Activated CD8-positive, alpha-beta memory T cell treated with anti-CD3 and anti-CD28 coated beads for 4 hours (primary cell): ENCODE data around the gene BFAR.
"Not testable (repeated sequence)": the region's sequence is repeated elsewhere in the genome, so short reads cannot be mapped to it uniquely, and the experiment has no call there.

Experiments used
- DNase-seq, 2 donors: peaks; one replicate each; pipeline ENCODE4 v3.0.0-alpha.2; 2020; ENCODE audit warnings: low read depth in 2 of 2

BFAR gene

DNA sequence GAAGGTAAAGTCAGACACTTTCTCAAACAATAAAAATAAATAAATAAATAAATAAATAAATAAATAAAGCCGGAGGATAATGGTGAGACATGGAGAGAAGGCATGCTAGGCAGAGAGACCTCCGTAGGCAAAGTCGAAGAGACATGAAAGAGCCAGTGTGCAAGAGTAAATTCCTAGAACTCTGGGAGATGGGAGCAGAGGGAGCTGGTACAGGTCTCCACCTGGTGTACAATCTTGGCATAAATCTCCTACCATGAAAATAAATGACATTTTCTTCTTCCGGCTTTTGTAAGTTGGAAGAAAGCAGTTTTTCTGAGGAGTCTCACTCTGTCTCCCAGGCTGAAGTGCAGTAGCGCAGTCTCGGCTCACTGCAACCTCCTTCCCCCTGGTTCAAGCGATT lies 69.1 kb downstream of the BFAR start:
- not testable (repeated sequence) for DNase-seq

DNA sequence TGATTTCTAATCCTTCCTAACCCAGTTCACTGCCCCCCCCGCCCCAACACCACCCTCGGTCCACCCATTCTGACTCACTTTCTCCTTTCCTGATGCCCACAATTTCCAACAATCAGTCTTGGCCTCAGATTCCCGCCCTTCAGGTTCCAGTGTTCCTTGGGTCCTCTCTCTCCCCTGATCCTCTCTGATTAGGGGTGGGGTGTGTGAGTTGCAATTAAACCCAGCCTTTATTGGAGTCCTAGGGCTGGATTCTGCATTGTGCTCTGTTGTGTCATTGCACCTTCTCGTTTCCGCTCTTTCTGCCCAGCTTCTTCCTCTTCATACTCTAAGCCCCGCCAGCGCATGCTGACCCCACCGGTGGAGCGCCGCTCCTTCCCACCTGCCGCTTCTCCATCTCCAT lies 69.9 kb downstream of the BFAR start:
- not testable (repeated sequence) for DNase-seq

DNA sequence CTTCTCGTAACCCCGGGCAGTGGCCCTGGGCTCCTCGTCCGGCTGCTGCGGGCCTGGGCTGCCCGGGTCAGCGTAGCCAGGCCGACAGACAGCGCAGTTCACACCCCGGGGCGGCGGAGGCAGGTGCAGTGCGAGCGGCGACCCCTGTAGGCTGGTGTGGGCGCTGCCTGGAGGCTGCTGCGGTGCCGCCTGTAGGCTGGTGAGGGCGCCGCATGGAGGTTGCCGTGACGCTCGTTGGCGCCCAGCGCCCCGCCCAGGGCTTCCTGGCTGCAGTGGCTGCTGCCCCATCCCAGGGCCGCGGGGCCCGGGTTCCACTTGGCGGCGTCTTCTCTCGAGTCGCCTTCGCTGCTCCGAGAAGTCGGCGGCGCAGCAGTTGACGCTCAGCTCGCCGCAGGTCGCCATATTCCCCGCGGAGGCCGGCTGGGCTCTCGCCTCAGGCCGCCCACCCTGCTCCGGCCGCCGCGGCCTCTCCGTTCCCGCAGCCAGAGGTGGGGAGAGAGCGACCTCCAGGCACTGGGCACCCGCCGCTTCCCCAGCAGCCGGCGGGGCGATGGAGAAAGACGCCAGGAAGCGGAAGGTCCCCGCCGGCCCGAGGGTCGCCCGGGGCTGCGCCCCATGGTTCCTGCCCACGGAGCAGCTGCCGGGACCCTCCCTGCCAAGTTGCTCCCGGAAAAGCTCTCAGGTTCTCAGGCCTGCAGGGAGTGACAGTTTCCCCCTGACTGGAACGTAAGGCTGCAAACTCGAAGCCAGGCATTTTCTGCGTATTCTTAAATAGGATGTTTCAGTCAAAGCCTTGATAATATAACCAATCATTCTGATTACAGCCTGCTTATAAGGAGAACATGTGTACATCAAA lies 70.6 kb downstream of the BFAR start, which contains the start of gene NPIPA3:
Gene NPIPA3, plus strand, starts transcription at position 256 of the 856 bp plus-strand sequence. CDS start 5,533 bp downstream, outside the sequence.
- not testable (repeated sequence) for DNase-seq
